Measurements from ENCODE around the gene MAVS. TPM values are rescaled to one million over a fixed set of nuclear protein-coding genes. Genes with fewer than 3 reads are reported as not detected.

Gene MAVS
- total and polyA plus RNA-seq, 9 of the 15 experiments (the other 6 are each of a cell fraction or from before 2014, with no cell fraction given): 1.6 to 22.0 (median 11.3) TPM

DNA sequence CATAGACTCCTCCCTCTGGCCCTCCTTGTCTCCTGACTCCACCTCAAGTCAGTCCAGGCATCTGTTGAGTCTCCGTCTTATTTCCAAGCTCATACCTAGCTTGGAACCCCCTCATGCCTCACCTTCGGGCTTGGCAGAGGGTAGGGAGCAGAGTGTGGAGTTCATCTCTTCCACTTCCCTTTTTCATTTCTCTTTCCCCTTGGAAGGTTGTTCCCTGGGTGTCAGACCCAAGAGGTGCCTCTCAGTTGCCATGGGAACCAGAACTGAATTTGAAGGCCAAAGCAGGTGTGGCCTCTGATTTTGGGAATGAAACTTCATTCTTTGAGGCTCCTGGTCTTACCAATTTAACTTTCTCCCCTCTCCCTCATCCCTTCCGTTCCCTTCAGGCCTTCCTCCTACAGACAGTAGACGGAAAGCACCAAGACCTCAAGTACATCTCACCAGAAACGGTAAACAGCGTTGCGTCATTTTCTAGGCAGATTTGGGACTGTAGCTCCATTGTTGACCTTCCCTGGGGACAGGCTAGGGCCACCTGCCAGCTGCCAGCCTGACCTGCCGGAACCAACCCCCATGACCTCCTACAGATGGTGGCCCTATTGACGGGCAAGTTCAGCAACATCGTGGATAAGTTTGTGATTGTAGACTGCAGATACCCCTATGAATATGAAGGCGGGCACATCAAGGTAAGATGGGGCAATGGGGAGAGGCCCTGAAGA, 44.0 kb upstream of the MAVS start:
- no peak overlapping the region for H2AFZ ChIP-seq (ENCODE audit: low read depth, low read length)
- ATAC-seq: no peak
- peaks cover 70% of the 10 kb centered on the region; the same call in 2 of the 3 replicates for H3K36me3 ChIP-seq (ENCODE audit: control insufficient read depth, insufficient read depth, low read length)
- no peak for DNase-seq (ENCODE audit: extremely low read depth in 1 of 4, low spot score in 3 of 4)
- CTCF ChIA-PET (ENCODE audit: low intra/inter-chr PET ratio): no interaction called here
- in situ Hi-C loops (cut with MboI) (no loop called here), intact Hi-C loops (cut with micrococcal nuclease) (no loop called here)
- H3K27ac ChIP-seq (ENCODE audit: extremely low read depth, low read depth, low read length): no peak overlapping the region
- no peak overlapping the region for H3K4me3 ChIP-seq
- BruUV-seq (replicated peaks): no TSS peak
- H4K20me1 ChIP-seq (replicated peaks; ENCODE audit: control insufficient read depth, insufficient read depth, low read length): no peaks in the 10 kb centered on the region
- H3K9me3 ChIP-seq (replicated peaks; ENCODE audit: control insufficient read depth, insufficient read depth, low read depth, low read length): no peaks in the 10 kb centered on the region
- peaks cover 12 to 31% of the 10 kb centered on the region in 2 experiments; a peak in 4 of 5 replicates for H3K4me1 ChIP-seq (replicated peaks in 1 of 2; ENCODE audit: control insufficient read depth in 2 of 2, insufficient read depth in 2 of 2, low read length in 2 of 2)
- no peak overlapping the region for H3K9ac ChIP-seq (ENCODE audit: insufficient read depth in 1 of 2, low read depth in 2 of 2, low read length in 2 of 2)
- H3K4me2 ChIP-seq (ENCODE audit: insufficient read depth, low read length): no peak overlapping the region
- POLR2A ChIA-PET: no interaction called here
- 90% methylated on average over 7 of the region's 11 CpGs for WGBS (ENCODE audit: insufficient coverage, low coverage, missing lambda C conversion rate)
- no peaks in the 10 kb centered on the region for H3K9me1 ChIP-seq (ENCODE audit: control insufficient read depth, insufficient read depth, low read length)
- TF ChIP-seq SPI1 (IDR thresholded peaks at IDR 0.05; ENCODE audit: borderline replicate concordance, low read depth, low read length): peak; percentile 57; the same call in 1 of the 2 replicates
- no peak for TF ChIP-seq ZFPM2 (CRISPR knock-in tag; IDR thresholded peaks at IDR 0.05)
- peak; percentile 73 for TF ChIP-seq RFX1 (IDR thresholded peaks at IDR 0.05)
- TF ChIP-seq ZNF445 (CRISPR knock-in tag; IDR thresholded peaks at IDR 0.05; ENCODE audit: low read depth): no peak
- FAIRE-seq: no peak
- H3K27me3 ChIP-seq (ENCODE audit: control insufficient read depth in 2 of 2, insufficient read depth in 2 of 2, low read length in 2 of 2): no peaks in the 10 kb centered on the region
- no peaks in the 10 kb centered on the region for H3K79me2 ChIP-seq (ENCODE audit: control insufficient read depth, insufficient read depth, low read length)

DNA sequence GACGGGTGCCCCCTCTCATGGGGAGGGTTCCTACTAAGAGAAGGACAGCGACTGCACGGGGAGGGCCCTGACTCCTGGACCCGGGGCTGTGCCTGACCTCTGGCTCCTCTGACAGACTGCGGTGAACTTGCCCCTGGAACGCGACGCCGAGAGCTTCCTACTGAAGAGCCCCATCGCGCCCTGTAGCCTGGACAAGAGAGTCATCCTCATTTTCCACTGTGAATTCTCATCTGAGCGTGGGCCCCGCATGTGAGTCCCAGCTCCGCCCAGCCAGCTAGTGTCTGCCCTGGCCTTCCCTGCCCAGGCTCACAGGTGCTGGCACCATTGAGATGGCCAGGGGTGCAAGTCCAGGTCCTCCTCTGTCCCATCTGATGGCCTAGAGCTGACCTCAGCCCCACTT, 43.3 kb upstream of the MAVS start:
- ChIA-PET POLR2A (no interaction called here), CTCF (ENCODE audit: low intra/inter-chr PET ratio) (no interaction called here)
- Histone ChIP-seq H2AFZ (ENCODE audit: low read depth, low read length) (no peak overlapping the region), H3K4me2 (ENCODE audit: insufficient read depth, low read length) (no peak overlapping the region), H3K4me3 (no peak overlapping the region), H3K27me3 (ENCODE audit: control insufficient read depth in 2 of 2, insufficient read depth in 2 of 2, low read length in 2 of 2) (no peaks in the 10 kb centered on the region), H3K79me2 (ENCODE audit: control insufficient read depth, insufficient read depth, low read length) (no peaks in the 10 kb centered on the region), H4K20me1 (replicated peaks; ENCODE audit: control insufficient read depth, insufficient read depth, low read length) (no peaks in the 10 kb centered on the region), H3K36me3 (ENCODE audit: control insufficient read depth, insufficient read depth, low read length) (peaks cover 69% of the 10 kb centered on the region; the same call in 2 of the 3 replicates), H3K9me3 (replicated peaks; ENCODE audit: control insufficient read depth, insufficient read depth, low read depth, low read length) (no peaks in the 10 kb centered on the region), H3K27ac (ENCODE audit: extremely low read depth, low read depth, low read length) (no peak overlapping the region), H3K4me1 (replicated peaks in 1 of 2; ENCODE audit: control insufficient read depth in 2 of 2, insufficient read depth in 2 of 2, low read length in 2 of 2) (peaks cover 8 to 28% of the 10 kb centered on the region in 2 experiments; a peak in 4 of 5 replicates), H3K9me1 (ENCODE audit: control insufficient read depth, insufficient read depth, low read length) (no peaks in the 10 kb centered on the region), H3K9ac (ENCODE audit: insufficient read depth in 1 of 2, low read depth in 2 of 2, low read length in 2 of 2) (no peak overlapping the region)
- DNase-seq (ENCODE audit: extremely low read depth in 1 of 4, low spot score in 3 of 4) (no peak), ATAC-seq (no peak), FAIRE-seq (no peak)
- WGBS (ENCODE audit: insufficient coverage, low coverage, missing lambda C conversion rate): 87% methylated on average over 10 of the region's 14 CpGs
- in situ Hi-C loops (cut with MboI): no loop called here
- BruUV-seq (replicated peaks): no TSS peak
- TF ChIP-seq SLC30A9 (CRISPR knock-in tag; IDR thresholded peaks at IDR 0.05) (no peak), ZNF766 (CRISPR knock-in tag; conservative IDR thresholded peaks at IDR 0.05) (no peak), SRSF3 (IDR thresholded peaks at IDR 0.05; ENCODE audit: insufficient read depth, low read length) (no peak), MCM2 (IDR thresholded peaks at IDR 0.05; ENCODE audit: low read depth) (no peak)
- TF ChIP-seq, protein P1, sequence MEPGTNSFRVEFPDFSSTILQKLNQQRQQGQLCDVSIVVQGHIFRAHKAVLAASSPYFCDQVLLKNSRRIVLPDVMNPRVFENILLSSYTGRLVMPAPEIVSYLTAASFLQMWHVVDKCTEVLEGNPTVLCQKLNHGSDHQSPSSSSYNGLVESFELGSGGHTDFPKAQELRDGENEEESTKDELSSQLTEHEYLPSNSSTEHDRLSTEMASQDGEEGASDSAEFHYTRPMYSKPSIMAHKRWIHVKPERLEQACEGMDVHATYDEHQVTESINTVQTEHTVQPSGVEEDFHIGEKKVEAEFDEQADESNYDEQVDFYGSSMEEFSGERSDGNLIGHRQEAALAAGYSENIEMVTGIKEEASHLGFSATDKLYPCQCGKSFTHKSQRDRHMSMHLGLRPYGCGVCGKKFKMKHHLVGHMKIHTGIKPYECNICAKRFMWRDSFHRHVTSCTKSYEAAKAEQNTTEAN (CRISPR knock-in tag; IDR thresholded peaks at IDR 0.05): no peak
- intact Hi-C loops (cut with micrococcal nuclease): no loop called here
